Muscle of leg (tissue), 11 donors: ENCODE data around the gene RIMBP2. TPM values are rescaled to one million over a fixed set of nuclear protein-coding genes. Genes with fewer than 3 reads are reported as not detected.
A peak's percentile ranks its signal among the peaks of the same experiment; 100 is the strongest.

Experiments
- DNase-seq: peaks from one replicate; pipeline ENCODE4 v3.0.0; 2013
- H3K27ac ChIP-seq: one replicate; pipeline ENCODE4 v1.5.1; 2013; ENCODE audit warnings: mild to moderate bottlenecking, low read length, control low read depth
- H3K27me3 ChIP-seq: one replicate; pipeline ENCODE4 v1.6.1; 2013; ENCODE audit warnings: low read length; ENCODE audit not compliant: control insufficient read depth, insufficient read depth
- H3K36me3 ChIP-seq: one replicate; pipeline ENCODE4 v1.6.1; 2013; ENCODE audit warnings: low read length; ENCODE audit not compliant: control insufficient read depth, insufficient read depth
- H3K4me1 ChIP-seq: one replicate; pipeline ENCODE4 v1.6.1; 2013; ENCODE audit warnings: low read length; ENCODE audit not compliant: control insufficient read depth, insufficient read depth
- H3K4me3 ChIP-seq: one replicate; pipeline ENCODE4 v1.5.1; 2013; ENCODE audit warnings: low read length, control low read depth
- H3K9me3 ChIP-seq: replicated peaks from 2 replicates; pipeline ENCODE4 v1.6.1; 2013; ENCODE audit warnings: low read depth, low read length; ENCODE audit not compliant: control insufficient read depth
- WGBS: methylation state at CpG from one replicate; pipeline ENCODE4 v1.1.5; 2013; ENCODE audit warnings: missing lambda C conversion rate; ENCODE audit not compliant: insufficient coverage; 5-methylcytosine and 5-hydroxymethylcytosine counted together
- polyA plus RNA-seq, 8 donors: library from polyadenylated mRNA; unstranded; fragments of 120-200 nt; gene quantifications; one replicate each; pipeline versions ENCODE4 v1.2.1 to v1.2.3, GENCODE V29; 2013; ENCODE audit warnings: inconsistent platforms in 1 of 8, low replicate concordance in 1 of 8; ENCODE audit not compliant: insufficient read length in 8 of 8, insufficient read depth in 1 of 8
- total RNA-seq: library from RNA; stranded (reverse); fragments of 120-200 nt; gene quantifications from one replicate; pipeline ENCODE4 v1.2.4, GENCODE V29; 2013

The RIMBP2 gene
- total and polyA plus RNA-seq, 9 donors, result 0.46 to 2.1 (median 0.87) TPM

GRCh38 chr12:130714091-130714590, 2.0 kb downstream of the RIMBP2 start:
- Histone ChIP-seq H3K27me3 (peaks cover 74% of the 10 kb centered on the region), H3K4me1 (peaks cover 28% of the 10 kb centered on the region), H3K9me3 (peaks cover 2% of the 10 kb centered on the region), H3K36me3 (no peaks in the 10 kb centered on the region), H3K4me3 (peak overlapping the region; percentile 27), H3K27ac (no peak overlapping the region)
- peak; percentile 56 for DNase-seq
- WGBS, result under 1% methylated on average over 16 of the region's 20 CpGs

- peaks cover 2% of the 10 kb centered on the region for H3K9me3 ChIP-seq
- no peak overlapping the region for H3K27ac ChIP-seq
- H3K36me3 ChIP-seq, result no peaks in the 10 kb centered on the region
- peaks cover 28% of the 10 kb centered on the region for H3K4me1 ChIP-seq
- H3K27me3 ChIP-seq, result peaks cover 77% of the 10 kb centered on the region
- H3K4me3 ChIP-seq, result no peak overlapping the region
- DNase-seq, result peak; percentile 10
- WGBS, result 17% methylated on average over 18 of the region's 18 CpGs
Observed at GRCh38 chr12:130713581-130713991, 2.5 kb downstream of the RIMBP2 start.

GRCh38 chr12:130712346-130713065, 3.6 kb downstream of the RIMBP2 start:
- no peak overlapping the region for H3K27ac ChIP-seq
- peaks cover 28% of the 10 kb centered on the region for H3K4me1 ChIP-seq
- H3K36me3 ChIP-seq, result no peaks in the 10 kb centered on the region
- WGBS, result 73% methylated on average over 16 of the region's 20 CpGs
- no peaks in the 10 kb centered on the region for H3K9me3 ChIP-seq
- no peak overlapping the region for H3K4me3 ChIP-seq
- no peak for DNase-seq
- peaks cover 69% of the 10 kb centered on the region for H3K27me3 ChIP-seq

- Histone ChIP-seq H3K27me3 (peaks cover 62% of the 10 kb centered on the region), H3K4me1 (peaks cover 27% of the 10 kb centered on the region), H3K4me3 (no peak overlapping the region), H3K27ac (no peak overlapping the region), H3K36me3 (no peaks in the 10 kb centered on the region), H3K9me3 (no peaks in the 10 kb centered on the region)
- DNase-seq, result no peak
- 87% methylated on average over 14 of the region's 16 CpGs for WGBS
Observed at GRCh38 chr12:130711756-130712155, 4.3 kb downstream of the RIMBP2 start.

GRCh38 chr12:130710733-130711080, 5.4 kb downstream of the RIMBP2 start:
- DNase-seq, result no peak
- no peaks in the 10 kb centered on the region for H3K36me3 ChIP-seq
- no peak overlapping the region for H3K4me3 ChIP-seq
- no peaks in the 10 kb centered on the region for H3K9me3 ChIP-seq
- WGBS, result 83% methylated on average over 7 of the region's 7 CpGs
- H3K27me3 ChIP-seq, result peaks cover 51% of the 10 kb centered on the region
- H3K27ac ChIP-seq, result no peak overlapping the region
- peaks cover 20% of the 10 kb centered on the region for H3K4me1 ChIP-seq

DNA sequence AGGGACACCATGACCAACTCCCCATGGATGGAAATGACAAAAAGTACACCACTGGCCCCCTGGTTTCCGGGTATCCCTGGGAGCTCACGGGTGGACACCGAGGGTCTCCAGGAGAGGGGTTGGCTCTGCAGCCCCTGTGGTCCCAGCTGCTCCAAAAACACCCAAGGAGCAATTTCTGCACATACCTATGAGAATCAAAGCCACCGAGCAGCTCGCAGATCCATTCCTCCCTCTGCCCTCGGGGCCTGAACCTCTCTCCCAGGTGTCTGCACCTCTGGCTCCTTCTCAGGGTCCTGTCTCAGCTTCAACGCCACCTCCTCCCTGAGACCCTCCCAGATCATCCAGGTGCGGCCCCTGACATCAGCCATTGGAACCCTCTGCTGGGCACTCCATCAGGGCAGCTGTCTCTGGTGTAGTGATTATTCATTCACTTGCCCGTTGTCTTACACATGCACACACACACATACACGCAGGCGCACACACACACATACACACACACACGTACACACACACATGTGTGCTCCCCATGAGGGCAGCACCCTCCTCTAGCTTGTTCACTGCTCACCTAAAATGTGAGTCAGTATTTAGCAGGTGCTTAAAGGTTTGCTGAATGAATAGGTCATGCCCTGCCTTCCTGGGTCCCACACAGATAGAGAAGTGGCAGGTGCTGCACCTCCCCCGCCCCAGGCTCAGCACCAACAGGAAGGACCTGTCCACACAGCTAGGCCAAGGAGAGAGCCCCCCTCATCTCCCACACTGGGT, 5.9 kb downstream of the RIMBP2 start:
- Histone ChIP-seq H3K4me3 (no peak overlapping the region), H3K4me1 (peaks cover 14% of the 10 kb centered on the region), H3K9me3 (no peaks in the 10 kb centered on the region), H3K36me3 (no peaks in the 10 kb centered on the region), H3K27ac (no peak overlapping the region), H3K27me3 (peaks cover 49% of the 10 kb centered on the region)
- no peak for DNase-seq
- WGBS, result 86% methylated on average over 9 of the region's 13 CpGs

- 53% methylated on average over 11 of the region's 29 CpGs for WGBS
- no peak overlapping the region for H3K27ac ChIP-seq
- DNase-seq, result no peak
- H3K9me3 ChIP-seq, result no peaks in the 10 kb centered on the region
- H3K4me3 ChIP-seq, result no peak overlapping the region
- peaks cover 41% of the 10 kb centered on the region for H3K27me3 ChIP-seq
- H3K36me3 ChIP-seq, result no peaks in the 10 kb centered on the region
- peaks cover 7% of the 10 kb centered on the region for H3K4me1 ChIP-seq
Observed at GRCh38 chr12:130709151-130709970, 6.7 kb downstream of the RIMBP2 start.

GRCh38 chr12:130708648-130709047, 7.5 kb downstream of the RIMBP2 start:
- H3K36me3 ChIP-seq, result no peaks in the 10 kb centered on the region
- 91% methylated on average over 12 of the region's 12 CpGs for WGBS

GRCh38 chr12:130707571-130707891, 8.6 kb downstream of the RIMBP2 start:
- no peak overlapping the region for H3K27ac ChIP-seq
- no peaks in the 10 kb centered on the region for H3K9me3 ChIP-seq
- DNase-seq, result no peak
- 77% methylated on average over 7 of the region's 8 CpGs for WGBS
- no peaks in the 10 kb centered on the region for H3K36me3 ChIP-seq
- peaks cover 37% of the 10 kb centered on the region for H3K27me3 ChIP-seq
- H3K4me1 ChIP-seq, result no peaks in the 10 kb centered on the region
- H3K4me3 ChIP-seq, result no peak overlapping the region

More at GRCh38 chr12:130708648-130709047, 7.5 kb downstream of the RIMBP2 start:
- Histone ChIP-seq H3K9me3 (no peaks in the 10 kb centered on the region), H3K4me1 (no peaks in the 10 kb centered on the region), H3K27ac (no peak overlapping the region), H3K27me3 (peaks cover 38% of the 10 kb centered on the region), H3K4me3 (no peak overlapping the region)
- no peak for DNase-seq
